SK-N-SH (cell line): ENCODE data around the gene MKX. TPM values are rescaled to one million over a fixed set of nuclear protein-coding genes. Genes with fewer than 3 reads are reported as not detected.

ENCODE experiments used
- CTCF ChIA-PET: fragments of 300-600, 350-600 bp; formaldehyde crosslinking; extraction: SDS; loops from one replicate; lab custom pipeline; 2021; lab: Yijun Ruan, JAX
- POLR2A ChIA-PET: fragments of 350-600 bp; sonication (Branson Sonifier 250); formaldehyde crosslinking; extraction: SDS; loops from one replicate; lab custom pipeline; 2020; ENCODE audit warnings: antibody characterized with exemption, inconsistent platforms; lab: Yijun Ruan, JAX
- DNase-seq: peaks from one replicate; pipeline ENCODE4 v3.0.0; 2012
- H2AFZ ChIP-seq: fragments of 200-600 bp; sonication (generic); 2 replicates; pipeline ENCODE4 v1.8.1; 2016; ENCODE audit warnings: antibody characterized with exemption, mild to moderate bottlenecking, low read depth
- H3F3A ChIP-seq: fragments of 200-600 bp; sonication (generic); replicated peaks from 2 replicates; pipeline ENCODE3; 2016; ENCODE audit warnings: antibody characterized with exemption, mild to moderate bottlenecking; ENCODE audit not compliant: insufficient read depth
- H3K27ac ChIP-seq, 2 experiments: fragments of 200-500 bp in 1 of 2; fragments of 200-600 bp in 1 of 2; sonication (Bioruptor generic) in 1 of 2; sonication (generic), shearing (Covaris generic) in 1 of 2; 2 replicates each; pipeline versions ENCODE4 v1.5.1 to v1.6.1; 2014 to 2016; ENCODE audit warnings: low read depth in 2 of 2, inconsistent platforms in 1 of 2, low read length in 1 of 2, mild to moderate bottlenecking in 1 of 2, mixed read lengths in 1 of 2
- H3K27me3 ChIP-seq: fragments of 200-600 bp; sonication (generic), shearing (Covaris generic); 2 replicates; pipeline ENCODE4 v1.6.1; 2016; ENCODE audit warnings: mixed run types; ENCODE audit not compliant: insufficient read depth
- H3K36me3 ChIP-seq, 2 experiments: fragments of 200-500 bp in 1 of 2; fragments of 200-600 bp in 1 of 2; sonication (Bioruptor generic) in 1 of 2; sonication (generic) in 1 of 2; replicated peaks in 1 of 2; 2 replicates each; pipeline versions ENCODE3 to v1.5.1; 2014 to 2016; ENCODE audit warnings: low read length in 1 of 2, mild to moderate bottlenecking in 1 of 2; ENCODE audit not compliant: insufficient read depth in 2 of 2, control insufficient read depth in 1 of 2
- H3K4me1 ChIP-seq, 2 experiments: fragments of 200-500 bp in 1 of 2; fragments of 200-600 bp in 1 of 2; sonication (Bioruptor generic) in 1 of 2; sonication (generic), shearing (Covaris generic) in 1 of 2; 2 replicates each; pipeline versions ENCODE4 v1.5.1 to v1.6.1; 2014 to 2016; ENCODE audit warnings: low read depth in 1 of 2, low read length in 1 of 2, mixed run types in 1 of 2; ENCODE audit not compliant: insufficient read depth in 2 of 2, control insufficient read depth in 1 of 2
- H3K4me2 ChIP-seq: fragments of 200-600 bp; sonication (generic), shearing (Covaris generic); 2 replicates; pipeline ENCODE4 v1.6.1; 2017; ENCODE audit warnings: mixed run types
- H3K4me3 ChIP-seq, 2 experiments: fragments of 200-500 bp in 1 of 2; fragments of 200-600 bp in 1 of 2; sonication (Bioruptor generic) in 1 of 2; sonication (generic), shearing (Covaris generic) in 1 of 2; 2 replicates each; pipeline versions ENCODE4 v1.5.1 to v1.8.1; 2014 to 2016; ENCODE audit warnings: low read depth in 2 of 2, inconsistent platforms in 1 of 2, low read length in 1 of 2, mild to moderate bottlenecking in 1 of 2, mixed read lengths in 1 of 2, moderate library complexity in 1 of 2
- H3K79me2 ChIP-seq: fragments of 200-600 bp; sonication (generic); 2 replicates; pipeline ENCODE4 v1.8.1; 2017; ENCODE audit warnings: mild to moderate bottlenecking; ENCODE audit not compliant: insufficient read depth
- H3K9ac ChIP-seq: fragments of 200-600 bp; sonication (generic); 2 replicates; pipeline ENCODE4 v1.6.1; 2017; ENCODE audit warnings: mixed run types
- H3K9me2 ChIP-seq: fragments of 200-600 bp; sonication (generic); 2 replicates; pipeline ENCODE4 v1.6.1; 2017; ENCODE audit warnings: mixed run types
- H3K9me3 ChIP-seq: fragments of 200-600 bp; sonication (generic); 2 replicates; pipeline ENCODE4 v1.6.1; 2017; ENCODE audit warnings: mixed run types, mild to moderate bottlenecking, moderate library complexity
- H4K20me1 ChIP-seq: fragments of 200-600 bp; sonication (generic); 2 replicates; pipeline ENCODE4 v1.6.1; 2017; ENCODE audit warnings: mild to moderate bottlenecking, mixed run types; ENCODE audit not compliant: insufficient read depth
- ELF1 ChIP-seq: IDR thresholded peaks from 2 replicates; pipeline ENCODE4 v1.4.0; 2012
- EP300 ChIP-seq, 2 experiments: IDR thresholded peaks; 2 replicates each; pipeline versions ENCODE4 v1.4.0 to v1.6.1; 2012; ENCODE audit warnings: borderline replicate concordance in 1 of 2, low read depth in 1 of 2, low read length in 1 of 2
- EZH2phosphoT487 ChIP-seq: fragments of 200-600 bp; sonication (generic); IDR thresholded peaks from 2 replicates; pipeline ENCODE4 v1.6.1; 2017; ENCODE audit warnings: low read depth, mixed run types, mild to moderate bottlenecking, antibody characterized with exemption, moderate library complexity, borderline replicate concordance
- FOSL2 ChIP-seq: IDR thresholded peaks from 2 replicates; pipeline ENCODE4 v1.4.0; 2012; ENCODE audit warnings: low read depth, mild to moderate bottlenecking, moderate library complexity, borderline replicate concordance
- FOXM1 ChIP-seq: IDR thresholded peaks from 2 replicates; pipeline ENCODE4 v1.4.0; 2012; ENCODE audit warnings: low read depth, mild to moderate bottlenecking
- GATA2 ChIP-seq: sonication (generic); formaldehyde crosslinking; IDR thresholded peaks from 2 replicates; pipeline ENCODE4 v1.5.0; 2020; ENCODE audit warnings: mild to moderate bottlenecking, missing genetic modification reagents
- NRF1 ChIP-seq: IDR thresholded peaks from 2 replicates; pipeline ENCODE4 v1.6.1; 2012; ENCODE audit warnings: low read depth, mild to moderate bottlenecking, low read length
- POLR2AphosphoS5 ChIP-seq: IDR thresholded peaks from 2 replicates; pipeline ENCODE4 v1.6.1; 2012; ENCODE audit warnings: low read depth, low read length
- RCOR1 ChIP-seq: fragments of 150-350 bp; IDR thresholded peaks from 2 replicates; pipeline ENCODE4 v1.6.1; 2017; ENCODE audit warnings: antibody characterized with exemption, low read length
- RFX5 ChIP-seq: IDR thresholded peaks from 2 replicates; pipeline ENCODE4 v1.6.1; 2012; ENCODE audit warnings: mild to moderate bottlenecking, improper control_type of control experiment, low read length
- TAF1 ChIP-seq: IDR thresholded peaks from 2 replicates; pipeline ENCODE4 v1.6.1; 2012; ENCODE audit warnings: low read depth, mild to moderate bottlenecking, low read length, moderate library complexity, borderline replicate concordance
- TCF12 ChIP-seq: IDR thresholded peaks from 2 replicates; pipeline ENCODE4 v1.4.0; 2012
- TEAD4 ChIP-seq: IDR thresholded peaks from 2 replicates; pipeline ENCODE4 v1.4.0; 2012; ENCODE audit warnings: mild to moderate bottlenecking, borderline replicate concordance; ENCODE audit not compliant: insufficient read depth
- WGBS: methylation state at CpG from one replicate; pipeline ENCODE4 v1.1.6; 2017; ENCODE audit warnings: low lambda C conversion rate; 5-methylcytosine and 5-hydroxymethylcytosine counted together
- polyA plus RNA-seq, 3 experiments: library from polyadenylated mRNA; depleted of rRNA; stranded (reverse); fragments of >200 nt; gene quantifications; 2 replicates each; pipeline ENCODE4 v1.2.3, GENCODE V29; 2012
- TF ChIP-seq, protein P1 (sequence below): IDR thresholded peaks from 2 replicates; pipeline ENCODE4 v1.6.1; 2012; ENCODE audit warnings: mild to moderate bottlenecking, low read depth, low read length, moderate library complexity
- TF ChIP-seq, protein P2 (sequence below): fragments of 200-600 bp; sonication (generic); IDR thresholded peaks from 2 replicates; pipeline ENCODE4 v1.6.1; 2017; ENCODE audit warnings: antibody characterized with exemption, mild to moderate bottlenecking, moderate library complexity
- TF ChIP-seq, protein P3 (sequence below): fragments of 150-350 bp; IDR thresholded peaks from 2 replicates; pipeline ENCODE4 v1.6.1; 2016; ENCODE audit warnings: mild to moderate bottlenecking, low read depth, low read length
- TF ChIP-seq, protein P4 (sequence below): IDR thresholded peaks from 2 replicates; pipeline ENCODE4; 2012
- TF ChIP-seq, protein P5 (sequence below): IDR thresholded peaks from 2 replicates; pipeline ENCODE4 v1.4.0; 2012; ENCODE audit warnings: low read depth, borderline replicate concordance

The MKX gene
- polyA plus RNA-seq, 1 of the 3 experiments (the other 2 are of a cell fraction) = not detected

DNA sequence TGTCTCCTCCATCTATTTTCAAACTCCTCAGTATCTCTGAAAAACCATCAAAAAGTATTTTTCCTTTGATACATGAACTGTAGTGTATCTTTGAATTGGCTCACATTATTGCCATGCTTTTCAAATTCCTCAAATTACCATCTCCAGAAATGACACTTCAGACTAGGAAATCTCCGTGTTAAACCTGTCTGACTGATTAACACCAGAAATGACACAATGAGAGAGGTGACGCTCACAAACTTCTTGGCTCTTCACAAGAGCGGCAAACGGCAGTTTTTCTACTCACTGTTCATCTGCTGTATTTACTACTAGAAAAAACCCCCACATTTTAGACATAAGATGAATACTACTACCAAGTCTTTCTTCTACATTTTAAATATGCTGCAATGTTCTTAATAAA, 56.6 kb downstream of the MKX start (continued):
- TF ChIP-seq GATA2 (CRISPR knock-in tag) = no peak
- no peak for TF ChIP-seq RFX5
- no peak for TF ChIP-seq EZH2phosphoT487
- TF ChIP-seq, all 33 proteins: peak for 0

DNA sequence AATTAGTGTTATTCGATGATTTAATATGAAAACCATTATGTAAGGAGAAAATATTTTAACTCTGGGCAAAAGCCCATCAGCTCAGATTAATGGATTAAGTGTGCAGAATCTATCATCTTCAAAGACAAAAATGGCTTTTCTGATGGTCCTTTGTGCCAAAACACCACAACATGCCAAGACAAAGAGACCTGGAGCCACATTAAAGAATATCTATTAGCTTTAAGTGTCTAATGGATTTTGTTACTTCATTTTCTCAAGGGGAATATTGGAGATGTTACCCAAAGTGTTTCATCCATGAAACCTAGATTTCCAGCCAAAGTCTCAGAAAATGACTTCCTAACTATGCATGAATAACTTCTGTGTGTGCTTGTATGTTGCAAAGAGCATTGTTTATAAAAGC, 57.3 kb downstream of the MKX start:
- Histone ChIP-seq H3K4me2 (no peak overlapping the region), H3K9me3 (no peaks in the 10 kb centered on the region), H4K20me1 (no peaks in the 10 kb centered on the region), H3K79me2 (no peaks in the 10 kb centered on the region), H3K9ac (no peak overlapping the region), H3K36me3 (no peaks in the 10 kb centered on the region), H3F3A (no peaks in the 10 kb centered on the region), H3K4me3 (no peak overlapping the region), H3K9me2 (no peaks in the 10 kb centered on the region), H3K4me1 (no peaks in the 10 kb centered on the region), H3K27ac (no peak overlapping the region), H3K27me3 (peaks cover 24% of the 10 kb centered on the region), H2AFZ (no peak overlapping the region)
- ChIA-PET POLR2A (no interaction called here), CTCF (no interaction called here)
- WGBS = 2% methylated on average over 1 of the region's 1 CpG
- TF ChIP-seq, protein P1, sequence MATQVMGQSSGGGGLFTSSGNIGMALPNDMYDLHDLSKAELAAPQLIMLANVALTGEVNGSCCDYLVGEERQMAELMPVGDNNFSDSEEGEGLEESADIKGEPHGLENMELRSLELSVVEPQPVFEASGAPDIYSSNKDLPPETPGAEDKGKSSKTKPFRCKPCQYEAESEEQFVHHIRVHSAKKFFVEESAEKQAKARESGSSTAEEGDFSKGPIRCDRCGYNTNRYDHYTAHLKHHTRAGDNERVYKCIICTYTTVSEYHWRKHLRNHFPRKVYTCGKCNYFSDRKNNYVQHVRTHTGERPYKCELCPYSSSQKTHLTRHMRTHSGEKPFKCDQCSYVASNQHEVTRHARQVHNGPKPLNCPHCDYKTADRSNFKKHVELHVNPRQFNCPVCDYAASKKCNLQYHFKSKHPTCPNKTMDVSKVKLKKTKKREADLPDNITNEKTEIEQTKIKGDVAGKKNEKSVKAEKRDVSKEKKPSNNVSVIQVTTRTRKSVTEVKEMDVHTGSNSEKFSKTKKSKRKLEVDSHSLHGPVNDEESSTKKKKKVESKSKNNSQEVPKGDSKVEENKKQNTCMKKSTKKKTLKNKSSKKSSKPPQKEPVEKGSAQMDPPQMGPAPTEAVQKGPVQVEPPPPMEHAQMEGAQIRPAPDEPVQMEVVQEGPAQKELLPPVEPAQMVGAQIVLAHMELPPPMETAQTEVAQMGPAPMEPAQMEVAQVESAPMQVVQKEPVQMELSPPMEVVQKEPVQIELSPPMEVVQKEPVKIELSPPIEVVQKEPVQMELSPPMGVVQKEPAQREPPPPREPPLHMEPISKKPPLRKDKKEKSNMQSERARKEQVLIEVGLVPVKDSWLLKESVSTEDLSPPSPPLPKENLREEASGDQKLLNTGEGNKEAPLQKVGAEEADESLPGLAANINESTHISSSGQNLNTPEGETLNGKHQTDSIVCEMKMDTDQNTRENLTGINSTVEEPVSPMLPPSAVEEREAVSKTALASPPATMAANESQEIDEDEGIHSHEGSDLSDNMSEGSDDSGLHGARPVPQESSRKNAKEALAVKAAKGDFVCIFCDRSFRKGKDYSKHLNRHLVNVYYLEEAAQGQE = no peak
- TF ChIP-seq TEAD4 = no peak
- TF ChIP-seq, protein P2, sequence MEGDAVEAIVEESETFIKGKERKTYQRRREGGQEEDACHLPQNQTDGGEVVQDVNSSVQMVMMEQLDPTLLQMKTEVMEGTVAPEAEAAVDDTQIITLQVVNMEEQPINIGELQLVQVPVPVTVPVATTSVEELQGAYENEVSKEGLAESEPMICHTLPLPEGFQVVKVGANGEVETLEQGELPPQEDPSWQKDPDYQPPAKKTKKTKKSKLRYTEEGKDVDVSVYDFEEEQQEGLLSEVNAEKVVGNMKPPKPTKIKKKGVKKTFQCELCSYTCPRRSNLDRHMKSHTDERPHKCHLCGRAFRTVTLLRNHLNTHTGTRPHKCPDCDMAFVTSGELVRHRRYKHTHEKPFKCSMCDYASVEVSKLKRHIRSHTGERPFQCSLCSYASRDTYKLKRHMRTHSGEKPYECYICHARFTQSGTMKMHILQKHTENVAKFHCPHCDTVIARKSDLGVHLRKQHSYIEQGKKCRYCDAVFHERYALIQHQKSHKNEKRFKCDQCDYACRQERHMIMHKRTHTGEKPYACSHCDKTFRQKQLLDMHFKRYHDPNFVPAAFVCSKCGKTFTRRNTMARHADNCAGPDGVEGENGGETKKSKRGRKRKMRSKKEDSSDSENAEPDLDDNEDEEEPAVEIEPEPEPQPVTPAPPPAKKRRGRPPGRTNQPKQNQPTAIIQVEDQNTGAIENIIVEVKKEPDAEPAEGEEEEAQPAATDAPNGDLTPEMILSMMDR = no peak
- TF ChIP-seq, protein P3, sequence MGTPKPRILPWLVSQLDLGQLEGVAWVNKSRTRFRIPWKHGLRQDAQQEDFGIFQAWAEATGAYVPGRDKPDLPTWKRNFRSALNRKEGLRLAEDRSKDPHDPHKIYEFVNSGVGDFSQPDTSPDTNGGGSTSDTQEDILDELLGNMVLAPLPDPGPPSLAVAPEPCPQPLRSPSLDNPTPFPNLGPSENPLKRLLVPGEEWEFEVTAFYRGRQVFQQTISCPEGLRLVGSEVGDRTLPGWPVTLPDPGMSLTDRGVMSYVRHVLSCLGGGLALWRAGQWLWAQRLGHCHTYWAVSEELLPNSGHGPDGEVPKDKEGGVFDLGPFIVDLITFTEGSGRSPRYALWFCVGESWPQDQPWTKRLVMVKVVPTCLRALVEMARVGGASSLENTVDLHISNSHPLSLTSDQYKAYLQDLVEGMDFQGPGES = no peak
- TF ChIP-seq NRF1 = no peak
- TF ChIP-seq POLR2AphosphoS5 = no peak
- TF ChIP-seq ELF1 = no peak
- no peak for TF ChIP-seq EZH2phosphoT487
- no peak for TF ChIP-seq TAF1
- TF ChIP-seq FOSL2 = no peak
- TF ChIP-seq GATA2 (CRISPR knock-in tag) = no peak
- no peak for TF ChIP-seq RCOR1
- no peak for TF ChIP-seq EP300 (IDR thresholded peaks at IDR 0.05; ENCODE audit: borderline replicate concordance in 1 of 2, low read depth in 1 of 2, low read length in 1 of 2)
- TF ChIP-seq TCF12 = no peak
- TF ChIP-seq, protein P4, sequence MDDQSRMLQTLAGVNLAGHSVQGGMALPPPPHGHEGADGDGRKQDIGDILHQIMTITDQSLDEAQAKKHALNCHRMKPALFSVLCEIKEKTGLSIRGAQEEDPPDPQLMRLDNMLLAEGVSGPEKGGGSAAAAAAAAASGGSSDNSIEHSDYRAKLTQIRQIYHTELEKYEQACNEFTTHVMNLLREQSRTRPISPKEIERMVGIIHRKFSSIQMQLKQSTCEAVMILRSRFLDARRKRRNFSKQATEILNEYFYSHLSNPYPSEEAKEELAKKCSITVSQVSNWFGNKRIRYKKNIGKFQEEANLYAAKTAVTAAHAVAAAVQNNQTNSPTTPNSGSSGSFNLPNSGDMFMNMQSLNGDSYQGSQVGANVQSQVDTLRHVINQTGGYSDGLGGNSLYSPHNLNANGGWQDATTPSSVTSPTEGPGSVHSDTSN = no peak
- TF ChIP-seq FOXM1 = no peak
- TF ChIP-seq, protein P5, sequence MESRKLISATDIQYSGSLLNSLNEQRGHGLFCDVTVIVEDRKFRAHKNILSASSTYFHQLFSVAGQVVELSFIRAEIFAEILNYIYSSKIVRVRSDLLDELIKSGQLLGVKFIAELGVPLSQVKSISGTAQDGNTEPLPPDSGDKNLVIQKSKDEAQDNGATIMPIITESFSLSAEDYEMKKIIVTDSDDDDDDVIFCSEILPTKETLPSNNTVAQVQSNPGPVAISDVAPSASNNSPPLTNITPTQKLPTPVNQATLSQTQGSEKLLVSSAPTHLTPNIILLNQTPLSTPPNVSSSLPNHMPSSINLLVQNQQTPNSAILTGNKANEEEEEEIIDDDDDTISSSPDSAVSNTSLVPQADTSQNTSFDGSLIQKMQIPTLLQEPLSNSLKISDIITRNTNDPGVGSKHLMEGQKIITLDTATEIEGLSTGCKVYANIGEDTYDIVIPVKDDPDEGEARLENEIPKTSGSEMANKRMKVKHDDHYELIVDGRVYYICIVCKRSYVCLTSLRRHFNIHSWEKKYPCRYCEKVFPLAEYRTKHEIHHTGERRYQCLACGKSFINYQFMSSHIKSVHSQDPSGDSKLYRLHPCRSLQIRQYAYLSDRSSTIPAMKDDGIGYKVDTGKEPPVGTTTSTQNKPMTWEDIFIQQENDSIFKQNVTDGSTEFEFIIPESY = no peak
- DNase-seq = no peak
